NB4 (cell line): ENCODE data around the gene YTHDF2.

Experiments used
- POLR2A ChIP-seq: IDR thresholded peaks from 2 replicates; pipeline ENCODE4 v1.6.1; 2011; ENCODE audit warnings: mild to moderate bottlenecking; ENCODE audit not compliant: insufficient read length; ENCODE audit errors: extremely low read depth
- TF ChIP-seq, protein P1 (sequence below): IDR thresholded peaks from one replicate; pipeline ENCODE4 v1.5.1; 2012; ENCODE audit warnings: low read depth, low read length

DNA sequence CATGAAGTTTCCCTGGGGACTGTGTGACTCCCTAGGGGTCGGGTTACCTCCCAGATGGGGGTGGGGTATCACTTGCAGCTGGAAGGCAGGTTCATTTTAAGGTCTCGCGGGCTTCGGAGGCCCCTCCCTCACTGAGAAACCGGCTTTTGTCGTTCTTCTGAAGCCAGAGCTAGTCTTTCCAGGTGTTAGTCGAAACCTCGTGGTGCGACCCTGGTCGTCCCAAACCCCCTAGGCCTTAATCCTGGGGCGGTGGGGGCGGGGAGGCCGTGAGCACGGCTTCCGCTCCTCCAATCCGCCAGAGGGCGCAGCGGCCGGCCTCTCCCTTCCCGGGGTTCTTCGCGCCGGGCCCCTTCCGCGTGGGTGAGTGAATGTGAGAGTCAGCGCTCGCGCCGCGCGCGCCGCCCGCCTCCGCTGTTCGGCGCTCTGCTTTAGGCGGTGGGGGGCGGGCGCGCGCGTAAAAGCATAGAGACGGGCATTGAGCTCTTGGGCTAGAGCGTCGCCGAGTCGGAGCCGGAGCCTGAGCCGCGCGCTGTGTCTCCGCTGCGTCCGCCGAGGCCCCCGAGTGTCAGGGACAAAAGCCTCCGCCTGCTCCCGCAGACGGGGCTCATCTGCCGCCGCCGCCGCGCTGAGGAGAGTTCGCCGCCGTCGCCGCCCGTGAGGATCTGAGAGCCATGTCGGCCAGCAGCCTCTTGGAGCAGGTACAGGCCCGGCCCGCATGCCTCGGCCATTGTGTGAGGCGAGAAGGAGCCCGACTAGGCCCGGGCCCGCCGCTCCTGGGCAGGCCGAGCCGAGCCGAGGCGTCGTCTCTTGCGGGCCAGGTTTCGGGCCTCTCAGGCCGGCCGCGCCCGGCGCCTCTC, at the start of gene YTHDF2:
- peak; percentile 67 for TF ChIP-seq POLR2A
- TF ChIP-seq, protein P1, sequence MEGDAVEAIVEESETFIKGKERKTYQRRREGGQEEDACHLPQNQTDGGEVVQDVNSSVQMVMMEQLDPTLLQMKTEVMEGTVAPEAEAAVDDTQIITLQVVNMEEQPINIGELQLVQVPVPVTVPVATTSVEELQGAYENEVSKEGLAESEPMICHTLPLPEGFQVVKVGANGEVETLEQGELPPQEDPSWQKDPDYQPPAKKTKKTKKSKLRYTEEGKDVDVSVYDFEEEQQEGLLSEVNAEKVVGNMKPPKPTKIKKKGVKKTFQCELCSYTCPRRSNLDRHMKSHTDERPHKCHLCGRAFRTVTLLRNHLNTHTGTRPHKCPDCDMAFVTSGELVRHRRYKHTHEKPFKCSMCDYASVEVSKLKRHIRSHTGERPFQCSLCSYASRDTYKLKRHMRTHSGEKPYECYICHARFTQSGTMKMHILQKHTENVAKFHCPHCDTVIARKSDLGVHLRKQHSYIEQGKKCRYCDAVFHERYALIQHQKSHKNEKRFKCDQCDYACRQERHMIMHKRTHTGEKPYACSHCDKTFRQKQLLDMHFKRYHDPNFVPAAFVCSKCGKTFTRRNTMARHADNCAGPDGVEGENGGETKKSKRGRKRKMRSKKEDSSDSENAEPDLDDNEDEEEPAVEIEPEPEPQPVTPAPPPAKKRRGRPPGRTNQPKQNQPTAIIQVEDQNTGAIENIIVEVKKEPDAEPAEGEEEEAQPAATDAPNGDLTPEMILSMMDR = peak; percentile 81
